SK-N-DZ (cell line): ENCODE results near the gene PRR19.

Experiments
- DNase-seq: peaks from one replicate; pipeline ENCODE4 v3.0.0-alpha.2; 2015; ENCODE audit warnings: low spot score

PRR19 gene

GRCh38 chr19:42283188-42284065, 18.5 kb upstream of the PRR19 start:
- DNase-seq = peak; percentile 86

- peak; percentile 62 for DNase-seq
Measured at GRCh38 chr19:42284066-42284501, 17.8 kb upstream of the PRR19 start.

GRCh38 chr19:42284591-42285341, 17.2 kb upstream of the PRR19 start:
- no peak for DNase-seq

- DNase-seq = no peak
Measured at GRCh38 chr19:42285541-42285941, 16.4 kb upstream of the PRR19 start.

GRCh38 chr19:42285988-42286348, 16.0 kb upstream of the PRR19 start:
- DNase-seq = no peak

- no peak for DNase-seq
Measured at GRCh38 chr19:42286349-42287016, 15.4 kb upstream of the PRR19 start.

- DNase-seq = no peak
Measured at GRCh38 chr19:42287017-42287826, 14.7 kb upstream of the PRR19 start.

- DNase-seq = no peak
Measured at GRCh38 chr19:42287827-42288107, 14.2 kb upstream of the PRR19 start.

GRCh38 chr19:42288387-42288786, 13.5 kb upstream of the PRR19 start:
- no peak for DNase-seq

GRCh38 chr19:42288881-42289555, 12.9 kb upstream of the PRR19 start:
- no peak for DNase-seq

GRCh38 chr19:42289556-42290041, 12.3 kb upstream of the PRR19 start:
- no peak for DNase-seq

GRCh38 chr19:42290136-42290522, 11.8 kb upstream of the PRR19 start:
- no peak for DNase-seq

- DNase-seq = peak; percentile 54
Measured at GRCh38 chr19:42290523-42291434, 11.2 kb upstream of the PRR19 start.

- no peak for DNase-seq
Measured at GRCh38 chr19:42291435-42291810, 10.5 kb upstream of the PRR19 start.

GRCh38 chr19:42292042-42292960, 9.6 kb upstream of the PRR19 start:
- no peak for DNase-seq

- no peak for DNase-seq
Measured at GRCh38 chr19:42292963-42293362, 9.0 kb upstream of the PRR19 start.

GRCh38 chr19:42293540-42293939, 8.4 kb upstream of the PRR19 start:
- DNase-seq = no peak

GRCh38 chr19:42293948-42294347, 8.0 kb upstream of the PRR19 start:
- no peak for DNase-seq
